Prostate gland (tissue), 2 donors: ENCODE measurements around the gene ZNF25.

ENCODE experiments used
- POLR2A ChIP-seq: fragments of 450-650 bp; IDR thresholded peaks from one replicate; pipeline ENCODE4 v1.6.1; 2016; ENCODE audit warnings: antibody characterized with exemption, mild to moderate bottlenecking
- POLR2AphosphoS5 ChIP-seq: sonication (generic); formaldehyde crosslinking; IDR thresholded peaks from one replicate; pipeline ENCODE4 v1.6.1; 2017; ENCODE audit warnings: antibody characterized with exemption
- TF ChIP-seq, protein P1 (sequence below), 4 experiments: fragments of 200-600 bp in 2 of 4; fragments of 450-650 bp in 2 of 4; sonication (generic) in 2 of 4; IDR thresholded peaks; 1 replicate in 3 of 4; 2 replicates in 1 of 4; pipeline ENCODE4 v1.5.1; 2016 to 2019; ENCODE audit warnings: antibody characterized with exemption in 4 of 4, mild to moderate bottlenecking in 2 of 4, moderate library complexity in 2 of 4

DNA sequence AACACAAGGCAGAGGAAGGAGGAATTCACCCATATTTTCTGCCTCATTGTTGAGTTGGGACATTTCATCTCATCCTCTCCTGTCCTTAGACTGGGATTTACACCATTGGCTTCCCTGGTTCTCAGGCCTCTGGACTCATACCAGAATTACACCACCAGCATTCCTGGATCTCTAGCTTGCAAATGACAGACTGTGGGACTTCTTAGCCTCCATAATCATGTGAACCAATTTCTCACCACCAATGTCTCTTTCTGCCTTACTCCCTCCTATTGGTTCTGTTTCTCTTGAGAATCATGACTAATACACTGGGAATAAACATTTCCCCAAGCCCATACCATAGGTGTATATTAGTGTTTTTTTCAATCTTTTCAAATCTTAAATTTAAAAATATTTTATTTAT, 31.1 kb upstream of the ZNF25 start:
- no peak for TF ChIP-seq POLR2A
- no peak for TF ChIP-seq POLR2AphosphoS5
- TF ChIP-seq, protein P1, sequence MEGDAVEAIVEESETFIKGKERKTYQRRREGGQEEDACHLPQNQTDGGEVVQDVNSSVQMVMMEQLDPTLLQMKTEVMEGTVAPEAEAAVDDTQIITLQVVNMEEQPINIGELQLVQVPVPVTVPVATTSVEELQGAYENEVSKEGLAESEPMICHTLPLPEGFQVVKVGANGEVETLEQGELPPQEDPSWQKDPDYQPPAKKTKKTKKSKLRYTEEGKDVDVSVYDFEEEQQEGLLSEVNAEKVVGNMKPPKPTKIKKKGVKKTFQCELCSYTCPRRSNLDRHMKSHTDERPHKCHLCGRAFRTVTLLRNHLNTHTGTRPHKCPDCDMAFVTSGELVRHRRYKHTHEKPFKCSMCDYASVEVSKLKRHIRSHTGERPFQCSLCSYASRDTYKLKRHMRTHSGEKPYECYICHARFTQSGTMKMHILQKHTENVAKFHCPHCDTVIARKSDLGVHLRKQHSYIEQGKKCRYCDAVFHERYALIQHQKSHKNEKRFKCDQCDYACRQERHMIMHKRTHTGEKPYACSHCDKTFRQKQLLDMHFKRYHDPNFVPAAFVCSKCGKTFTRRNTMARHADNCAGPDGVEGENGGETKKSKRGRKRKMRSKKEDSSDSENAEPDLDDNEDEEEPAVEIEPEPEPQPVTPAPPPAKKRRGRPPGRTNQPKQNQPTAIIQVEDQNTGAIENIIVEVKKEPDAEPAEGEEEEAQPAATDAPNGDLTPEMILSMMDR (IDR thresholded peaks at IDR 0.05): no peak
